ENCODE data around the gene ELFN2.

The ELFN2 gene

DNA sequence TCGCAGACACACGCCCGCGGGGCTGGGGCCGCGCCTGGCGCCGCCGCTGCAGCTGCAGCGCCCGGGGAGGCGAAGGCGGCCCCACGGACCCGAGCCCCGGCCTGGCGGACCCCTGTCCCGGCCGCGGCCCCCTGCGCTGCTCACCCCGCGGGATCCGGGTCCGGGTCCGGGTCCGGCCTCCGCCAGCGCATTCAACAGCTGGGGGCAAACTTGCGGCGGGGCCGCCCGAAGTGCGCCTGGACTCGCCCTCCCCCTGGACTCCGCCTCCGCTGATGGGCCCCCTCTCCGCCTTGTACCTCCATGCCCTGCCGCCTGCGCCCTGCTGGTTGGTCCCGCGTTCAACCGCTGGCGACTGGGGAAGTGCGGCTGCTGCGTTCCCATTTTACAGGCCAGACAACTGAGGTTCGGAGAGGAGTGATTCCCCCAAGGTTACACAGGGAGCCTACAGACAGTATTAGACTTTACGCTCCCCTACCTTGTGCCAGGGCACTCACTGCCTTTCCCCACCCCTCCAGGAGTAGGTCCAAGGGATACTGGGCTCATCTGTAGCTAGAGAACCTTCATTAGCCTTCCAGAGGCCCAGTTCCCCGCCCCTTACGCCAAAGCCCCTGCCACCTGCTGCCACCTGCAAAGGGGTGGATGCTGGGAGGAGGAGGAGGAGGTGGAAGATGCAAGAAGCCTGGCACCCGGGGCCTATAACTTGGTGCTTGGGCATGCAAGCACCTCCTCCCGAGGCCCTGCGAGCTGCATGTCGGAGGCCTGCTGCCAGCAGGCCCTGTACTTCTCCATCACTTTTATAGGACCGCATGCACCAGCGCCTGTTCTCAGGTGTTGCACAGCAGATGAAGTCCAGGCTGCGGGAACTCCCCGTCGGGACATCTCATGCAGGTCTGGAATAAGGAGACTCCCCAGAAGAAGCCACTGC, 694 bp upstream of the ELFN2 start:
- DNase-seq (ENCODE audit: low read depth) = no peak

DNA sequence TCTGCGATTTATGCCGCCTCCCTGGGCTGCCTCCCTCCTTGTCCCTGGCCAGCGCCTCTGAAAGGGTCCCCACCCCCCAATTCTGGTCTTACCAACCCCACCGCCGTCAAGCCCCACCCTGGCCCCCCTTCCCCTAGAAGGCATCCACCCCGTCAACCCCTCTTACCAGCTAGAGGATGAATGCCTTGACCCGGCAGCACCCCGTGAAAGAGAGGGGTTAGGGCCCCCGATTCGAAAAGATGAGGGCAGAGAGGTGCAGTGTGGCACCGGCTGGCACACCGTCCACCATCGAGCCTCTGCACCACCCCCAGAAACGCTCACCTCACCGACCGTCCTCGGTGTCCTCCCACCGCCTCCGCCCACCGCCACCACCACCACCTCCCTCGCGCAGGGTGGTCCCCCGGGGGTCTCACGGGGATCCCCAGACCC, 559 bp downstream of the ELFN2 start:
- no peak for DNase-seq (ENCODE audit: low read depth)

DNA sequence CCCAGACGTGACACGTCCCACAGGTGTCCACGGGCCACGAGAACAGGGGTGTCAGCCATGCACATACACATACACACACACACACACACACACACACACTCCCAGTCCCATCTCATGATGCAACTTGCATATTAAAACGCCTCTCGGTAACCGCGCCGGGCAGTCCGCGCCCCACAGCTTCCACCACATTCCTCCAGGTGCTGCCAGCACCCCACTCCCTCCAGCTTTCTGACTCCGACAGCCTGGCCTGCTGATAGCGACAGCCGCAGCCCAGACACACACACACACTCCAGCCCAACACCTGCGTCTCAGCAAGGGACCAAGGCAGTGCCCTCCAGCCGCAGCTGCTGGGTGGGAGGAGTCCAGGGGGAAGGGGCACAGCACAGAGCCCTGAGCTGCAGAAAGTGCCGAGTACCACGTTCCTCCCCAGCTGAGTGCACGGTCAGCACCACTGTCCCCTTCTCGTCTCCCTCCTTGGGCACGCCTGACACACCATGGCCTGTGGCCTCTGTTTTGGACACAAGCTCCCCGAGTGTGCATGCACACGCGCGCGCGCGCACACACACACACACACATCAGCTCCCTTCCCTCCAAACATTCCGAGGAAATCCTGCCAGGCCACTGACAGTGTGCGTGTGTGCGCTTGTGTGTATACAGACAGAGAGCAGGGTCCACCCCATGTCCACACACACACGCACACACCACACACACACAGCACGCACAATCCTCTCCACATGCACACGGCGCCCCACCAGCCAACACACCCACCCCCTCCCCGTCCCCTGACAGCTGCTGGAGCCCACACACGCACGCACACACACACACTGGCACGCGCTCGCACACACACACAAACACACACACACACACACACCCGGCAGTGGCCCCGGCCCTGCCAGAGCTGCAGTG, 1.2 kb downstream of the ELFN2 start:
- DNase-seq (ENCODE audit: low read depth) = no peak

DNA sequence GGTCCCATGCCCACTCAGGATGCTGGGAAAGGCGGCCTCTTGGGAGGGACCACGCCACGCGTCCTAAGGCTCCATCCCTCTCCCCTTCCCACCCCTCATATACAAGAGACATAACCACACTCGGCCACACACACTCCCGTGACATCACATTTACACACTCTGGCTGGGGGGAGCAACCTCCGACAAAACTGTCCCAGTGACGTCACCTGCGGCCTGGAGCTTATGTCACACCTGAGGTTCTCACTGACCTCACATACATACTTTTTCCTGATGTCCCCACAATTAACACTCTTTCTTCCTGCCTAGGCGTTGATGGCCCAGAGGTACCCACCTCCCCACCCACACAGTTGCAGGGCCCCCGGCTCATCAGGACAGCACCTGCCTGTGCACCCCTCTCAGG, 1.9 kb downstream of the ELFN2 start:
- no peak for DNase-seq (ENCODE audit: low read depth)

DNA sequence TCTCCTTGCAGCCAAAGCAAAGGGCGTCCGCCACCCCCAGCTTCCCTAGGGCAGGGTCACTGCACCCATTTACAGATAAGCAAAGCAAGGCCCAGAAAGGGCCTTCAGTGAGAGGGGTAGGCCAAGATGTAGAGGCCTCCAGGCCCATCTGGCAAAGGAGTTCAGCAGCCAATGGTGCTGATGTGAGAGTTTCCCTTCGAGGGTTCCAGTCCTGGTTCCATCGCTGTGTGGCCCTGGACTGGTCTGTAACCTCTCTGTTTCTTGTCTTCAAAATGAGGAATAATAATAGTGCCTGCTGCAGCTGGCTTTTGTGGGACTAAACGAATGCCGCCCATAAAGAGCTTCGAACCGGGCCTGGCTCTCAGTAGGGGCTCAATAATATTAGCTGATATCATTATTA, 4.0 kb downstream of the ELFN2 start:
- no peak for DNase-seq (ENCODE audit: low read depth)

DNA sequence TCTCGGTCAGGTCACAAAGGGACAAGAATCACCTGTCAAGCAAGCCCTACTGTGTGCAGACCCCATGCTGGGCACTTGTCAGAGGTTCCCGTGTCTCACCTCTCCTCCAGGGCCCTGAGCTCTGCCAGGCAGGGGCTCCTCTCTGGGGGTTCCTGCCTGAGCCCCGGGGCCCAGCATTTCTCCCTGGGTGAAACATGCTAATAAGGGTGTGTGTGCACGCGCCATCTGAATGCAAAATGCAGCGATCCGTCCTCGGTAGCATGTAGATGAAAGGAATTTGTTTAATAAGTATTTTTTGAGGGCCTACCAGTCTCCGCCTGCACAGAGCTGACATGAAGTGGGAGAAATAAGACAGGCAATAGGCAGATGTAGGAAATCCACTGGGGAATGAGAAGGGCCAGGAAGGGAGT, 5.8 kb downstream of the ELFN2 start:
- no peak for DNase-seq (ENCODE audit: low read depth)

DNA sequence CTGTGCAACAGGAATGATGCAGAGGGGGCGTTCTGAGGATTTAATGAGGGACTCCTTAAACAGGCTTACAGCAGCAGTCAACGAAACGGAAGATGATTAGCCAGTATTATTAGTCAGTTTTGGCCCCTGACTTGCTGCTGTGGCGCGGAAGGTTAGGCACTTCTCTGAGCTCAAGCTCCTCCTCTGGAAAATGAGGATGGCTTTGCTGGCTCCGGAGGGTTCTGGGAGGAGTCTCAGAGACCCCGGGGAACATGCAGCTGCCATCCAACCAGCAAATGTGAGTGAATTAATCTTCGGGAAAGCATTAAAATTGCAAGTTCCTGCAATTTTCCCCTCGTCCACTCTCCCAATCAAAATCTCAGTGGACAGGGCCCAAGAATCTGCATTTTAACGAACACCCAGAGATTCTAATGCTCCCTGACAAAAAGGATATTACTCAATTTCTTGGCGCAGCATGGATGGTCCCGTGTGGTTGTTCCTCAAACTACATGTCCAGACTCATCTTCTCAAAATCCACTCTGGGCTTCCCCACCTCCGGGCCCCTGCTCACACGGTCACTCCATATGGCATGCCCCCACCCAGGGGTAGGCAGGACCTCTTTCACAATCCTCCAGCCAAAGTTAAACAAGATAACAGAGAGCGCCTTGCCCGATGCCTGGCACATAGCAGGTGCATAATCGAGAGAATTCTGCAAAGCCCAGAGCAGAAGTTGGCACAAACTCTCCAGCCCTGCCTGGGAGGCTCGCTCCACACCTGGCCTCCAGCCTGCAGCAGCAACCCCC, 6.4 kb downstream of the ELFN2 start:
- no peak for DNase-seq (ENCODE audit: low read depth)

DNA sequence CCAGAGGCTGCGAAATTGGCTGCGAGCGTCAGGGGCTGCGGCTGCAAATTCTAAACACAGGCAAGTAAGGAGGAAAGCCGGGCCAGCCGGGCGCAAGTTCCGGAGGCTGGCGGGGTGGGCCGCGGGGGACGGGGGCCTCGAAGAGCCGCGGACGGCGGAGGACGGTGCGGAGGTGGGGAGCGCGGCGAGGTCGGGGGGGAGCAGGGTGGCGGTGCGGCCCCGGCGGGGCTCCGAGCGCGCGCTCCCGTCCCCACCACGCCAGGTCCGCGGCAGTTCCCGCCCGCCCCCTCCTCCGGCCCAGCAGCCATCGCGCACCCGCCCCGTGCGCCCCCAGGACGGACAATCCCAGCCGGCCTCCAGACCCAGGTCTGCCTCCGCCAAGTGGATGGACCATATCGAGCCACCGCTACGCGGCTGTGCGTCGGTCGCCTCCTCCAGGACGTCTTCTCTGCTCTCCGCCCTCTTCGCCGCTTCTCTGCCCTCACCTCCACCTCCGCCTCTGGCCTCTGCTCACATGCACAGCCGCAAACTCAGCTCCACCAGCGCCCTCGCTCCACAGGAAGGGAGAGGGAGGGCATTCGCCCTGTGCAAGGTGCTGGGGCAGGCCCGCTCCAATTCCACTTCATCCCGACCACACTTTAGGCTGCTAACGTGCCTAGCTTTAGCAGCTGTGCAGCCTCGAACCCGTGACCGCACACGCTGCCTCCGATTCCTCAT, 7.2 kb downstream of the ELFN2 start:
- no peak for DNase-seq (ENCODE audit: low read depth)

DNA sequence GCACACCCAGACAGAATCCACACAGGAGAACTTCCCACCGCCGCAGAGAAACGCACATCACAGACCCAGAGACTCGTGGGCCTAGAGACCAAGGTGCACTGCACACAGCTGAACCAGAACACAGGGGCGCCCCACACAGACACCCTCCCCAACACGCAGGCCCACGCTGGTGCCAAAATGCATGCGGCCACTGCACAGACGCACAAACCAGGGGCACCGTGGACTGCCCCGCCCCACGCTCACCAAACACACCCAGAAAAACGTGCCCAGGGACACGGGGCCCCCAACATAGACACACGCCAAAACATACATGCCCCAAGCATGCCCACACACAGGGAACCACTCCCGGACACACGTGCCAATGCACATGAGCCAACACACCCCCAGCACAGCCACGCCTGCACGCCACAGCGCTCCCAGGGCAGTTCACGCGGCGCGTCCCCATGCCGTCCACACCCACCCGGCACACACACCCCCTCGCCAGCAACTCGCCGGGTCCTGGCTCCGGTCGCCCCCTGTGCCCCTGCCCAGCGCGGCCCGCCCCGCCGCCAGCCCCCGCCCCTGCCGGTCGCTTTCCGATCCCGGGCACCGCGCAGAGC, 7.8 kb downstream of the ELFN2 start:
- no peak for DNase-seq (ENCODE audit: low read depth)

DNA sequence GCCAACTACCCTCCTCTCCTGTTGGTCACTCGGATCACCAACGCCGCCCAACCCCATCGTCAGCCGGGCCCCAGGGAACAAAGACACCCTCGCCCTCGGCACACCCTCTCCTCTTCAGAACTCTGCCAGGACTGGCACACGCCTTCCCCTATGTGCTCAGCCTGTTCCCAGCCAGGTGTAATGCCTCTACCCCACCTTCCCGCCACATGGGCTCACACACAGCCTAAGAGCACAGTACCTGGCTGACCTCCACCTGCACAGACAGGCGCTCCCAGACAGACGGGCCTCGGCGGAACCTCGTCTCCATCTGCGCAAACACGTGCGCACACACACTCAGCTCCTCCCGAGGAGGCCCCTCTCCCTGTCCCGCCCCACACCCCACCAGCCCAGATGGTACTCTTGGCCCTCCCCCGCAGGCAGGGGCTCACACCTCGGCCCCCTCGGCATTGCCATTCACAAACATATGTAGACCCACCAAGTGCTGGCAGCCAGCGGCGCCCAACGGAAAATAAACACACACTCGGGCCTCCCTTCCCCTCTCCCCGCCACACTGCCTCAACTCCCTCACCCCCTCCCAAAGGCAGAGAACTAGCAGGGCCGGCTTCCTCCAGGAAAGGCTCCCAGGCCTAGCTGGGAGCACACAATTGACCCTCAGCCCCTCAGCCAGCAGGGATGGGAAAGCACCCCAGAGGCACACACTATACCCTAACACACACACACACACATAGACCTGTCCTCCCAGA, 8.5 kb downstream of the ELFN2 start:
- no peak for DNase-seq (ENCODE audit: low read depth)

DNA sequence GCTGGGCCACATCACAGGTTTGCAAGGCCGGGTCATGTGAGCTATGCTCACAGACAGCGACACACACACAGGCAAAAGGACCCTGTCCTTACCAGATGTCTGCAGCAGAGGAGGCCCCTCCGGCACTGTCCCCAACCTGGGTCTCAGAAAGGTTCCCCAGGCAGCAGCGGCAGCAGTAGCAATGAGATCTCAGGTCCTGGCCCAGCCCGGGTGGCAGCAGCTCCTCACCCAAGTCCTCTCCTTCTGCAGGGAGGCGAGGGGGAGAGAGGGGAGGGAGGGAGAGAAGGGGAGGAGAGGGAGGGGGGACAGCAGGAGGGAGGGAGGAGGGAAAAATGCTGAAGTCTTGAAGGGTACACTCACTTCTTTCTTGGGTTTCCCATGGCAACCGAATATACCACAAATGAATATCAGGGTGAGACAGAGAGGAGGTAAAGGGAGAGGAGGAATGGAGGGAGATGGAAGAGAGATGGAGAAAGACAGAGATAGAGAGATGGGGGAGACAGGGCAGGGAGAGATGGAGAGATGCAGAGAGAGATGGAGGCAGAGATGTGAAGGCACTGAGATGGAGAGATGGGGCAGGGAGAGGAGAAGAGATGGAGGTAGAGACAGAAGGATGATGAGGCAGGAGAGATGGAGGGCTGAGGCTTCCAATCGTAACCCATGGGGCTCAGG, 9.5 kb downstream of the ELFN2 start:
- DNase-seq (ENCODE audit: low read depth) = no peak

DNA sequence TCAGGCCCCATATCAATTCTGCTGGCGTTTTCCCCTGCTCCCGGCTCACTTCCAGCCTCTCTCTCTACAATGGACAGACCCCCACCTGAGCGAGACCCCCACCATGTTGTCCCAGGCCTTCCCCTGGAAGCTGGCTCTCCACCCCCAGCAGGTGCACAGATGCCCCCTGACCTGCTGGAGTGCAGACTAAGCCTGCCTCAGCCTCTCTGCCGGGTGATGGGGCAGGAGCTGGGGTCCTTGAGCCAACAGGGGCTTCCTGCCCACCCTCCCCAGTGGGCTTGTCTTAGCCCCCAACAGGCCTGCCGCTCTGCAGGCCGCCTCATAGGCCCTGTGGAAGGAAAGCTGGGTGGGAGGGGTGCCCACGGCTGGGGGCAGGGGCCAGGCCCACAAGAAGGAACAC, 10.0 kb downstream of the ELFN2 start:
- DNase-seq (ENCODE audit: low read depth) = no peak

DNA sequence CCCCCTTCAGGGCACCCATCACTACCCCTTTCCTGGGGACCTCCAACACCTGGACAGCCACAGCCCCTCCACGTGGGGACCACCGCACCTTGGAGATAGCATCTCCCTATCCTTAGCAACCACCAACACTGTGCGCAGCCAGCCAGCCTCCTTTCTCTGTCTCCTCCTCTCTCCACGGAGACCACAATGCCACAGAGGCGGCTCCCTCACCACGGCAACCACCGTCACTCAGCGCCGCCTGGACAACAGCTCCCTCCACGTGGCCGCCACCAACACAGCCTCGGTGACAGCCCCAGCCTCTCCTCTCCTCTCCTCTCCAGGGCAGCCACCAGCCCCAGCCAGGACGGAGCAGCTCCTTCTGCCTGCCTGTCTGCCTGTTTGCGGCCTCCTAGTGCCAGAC, 10.5 kb downstream of the ELFN2 start:
- no peak for DNase-seq (ENCODE audit: low read depth)

DNA sequence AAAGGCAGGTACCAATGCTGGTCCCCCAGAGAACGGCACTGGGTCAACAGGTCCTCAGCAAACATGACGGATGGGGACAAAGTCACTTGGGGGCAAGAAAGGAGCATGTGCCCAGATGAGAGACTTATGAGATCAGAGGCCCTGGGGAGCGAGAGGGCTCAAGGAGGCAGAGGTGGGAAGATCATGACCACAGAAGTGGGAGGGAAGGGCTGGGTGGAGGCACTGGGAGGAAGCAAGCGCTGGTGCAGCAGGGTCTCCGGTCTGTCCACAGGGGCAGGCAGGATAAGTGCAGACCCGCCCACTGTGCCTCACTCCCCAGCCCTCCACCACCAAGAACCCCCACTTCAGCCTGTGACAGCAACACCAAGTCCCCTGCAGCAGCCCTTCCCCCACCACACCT, 10.9 kb downstream of the ELFN2 start:
- DNase-seq (ENCODE audit: low read depth) = no peak

DNA sequence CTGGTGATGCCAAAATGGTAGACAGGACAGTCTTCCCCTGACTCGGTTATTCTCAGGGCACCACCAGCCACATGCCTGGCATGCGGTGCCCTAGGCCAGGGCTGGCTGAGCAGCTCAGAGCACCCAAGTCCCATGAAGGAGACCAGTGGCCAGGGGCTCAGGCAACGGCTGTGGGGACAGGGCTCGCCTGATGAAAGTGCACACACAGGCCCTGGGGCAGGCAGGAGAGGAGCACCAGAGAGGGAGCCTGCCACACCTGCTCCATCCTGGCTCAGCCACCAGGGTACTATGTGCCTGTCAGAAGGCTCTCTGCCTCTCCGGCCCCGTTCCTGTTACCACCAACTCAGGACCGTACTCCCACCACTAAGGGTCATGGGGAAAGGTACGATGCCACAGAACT, 12.1 kb downstream of the ELFN2 start:
- no peak for DNase-seq (ENCODE audit: low read depth)

DNA sequence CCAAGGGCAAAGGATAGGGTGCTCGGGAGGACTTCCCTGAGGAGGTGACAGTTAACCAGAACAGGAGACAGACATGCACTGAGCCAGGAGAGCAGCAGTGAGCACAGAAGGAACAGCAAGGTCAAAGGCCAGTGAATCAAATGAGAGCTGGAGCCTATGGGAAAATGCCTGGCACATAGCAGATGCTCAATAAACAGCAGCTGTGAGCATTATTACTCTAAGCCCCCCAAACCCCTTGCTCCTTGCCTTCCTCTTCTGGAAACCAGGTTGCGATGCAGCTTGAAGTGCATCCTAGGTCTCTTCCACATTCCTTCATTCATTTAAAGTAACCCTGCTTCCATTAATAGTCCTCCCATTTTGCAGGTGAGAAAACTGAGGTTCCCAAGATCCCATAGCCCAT, 13.0 kb downstream of the ELFN2 start:
- no peak for DNase-seq (ENCODE audit: low read depth)

DNA sequence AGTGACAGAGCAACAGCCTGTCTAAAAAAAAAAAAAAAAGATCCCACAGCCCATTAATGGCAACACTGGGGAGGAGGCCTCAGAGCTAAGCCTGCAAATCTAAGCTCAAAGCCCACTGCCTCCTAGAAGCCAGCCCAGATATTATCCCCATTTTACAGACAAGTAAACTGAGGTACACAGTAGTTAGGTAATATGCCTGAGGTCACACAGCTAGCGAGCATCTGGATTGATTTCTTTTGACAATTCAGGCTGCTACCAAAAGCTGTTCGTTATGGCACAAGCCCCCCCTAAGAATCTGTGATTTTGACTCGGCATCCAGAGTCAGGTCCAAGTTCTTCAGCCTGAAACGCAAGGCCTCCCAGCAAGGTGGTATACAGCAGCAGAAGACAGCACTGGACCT, 13.7 kb downstream of the ELFN2 start:
- DNase-seq (ENCODE audit: low read depth) = no peak

DNA sequence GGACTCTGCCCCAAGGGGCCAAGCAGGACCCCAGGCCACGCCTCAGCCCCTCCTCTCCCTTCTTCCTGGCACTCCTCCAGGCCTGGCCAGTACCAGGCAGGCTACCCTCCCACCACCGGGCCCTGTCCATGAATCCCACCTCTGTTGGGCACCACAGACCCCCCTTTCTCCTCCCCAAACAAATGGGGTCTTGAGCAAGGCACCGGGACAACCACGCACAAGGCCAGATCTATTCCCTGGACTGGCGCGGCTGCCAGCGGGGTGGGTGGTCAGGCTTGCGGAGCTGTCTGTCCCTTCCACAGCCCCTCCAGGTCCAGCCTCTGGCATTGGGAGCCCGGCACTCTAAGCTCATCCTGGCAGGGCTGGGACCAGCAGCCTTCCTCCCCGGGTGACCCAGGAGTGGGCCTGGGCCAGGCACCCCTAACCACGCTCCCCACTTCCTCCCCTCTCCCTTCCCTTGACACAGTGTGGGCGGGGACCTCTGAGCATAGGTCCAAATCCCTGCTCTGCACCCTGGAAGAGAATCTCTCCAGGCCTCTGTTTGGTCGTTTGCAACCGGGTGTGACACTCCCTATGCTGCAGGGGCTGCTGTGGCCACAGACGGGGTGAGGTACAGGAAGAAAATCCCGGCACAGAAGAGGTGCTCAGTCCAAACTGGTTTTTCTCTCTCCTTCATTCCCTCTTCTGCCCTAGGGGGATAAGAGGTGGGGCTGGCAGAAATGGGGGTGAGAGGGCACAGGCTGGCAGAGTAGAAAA, 14.6 kb downstream of the ELFN2 start:
- DNase-seq (ENCODE audit: low read depth) = no peak

DNA sequence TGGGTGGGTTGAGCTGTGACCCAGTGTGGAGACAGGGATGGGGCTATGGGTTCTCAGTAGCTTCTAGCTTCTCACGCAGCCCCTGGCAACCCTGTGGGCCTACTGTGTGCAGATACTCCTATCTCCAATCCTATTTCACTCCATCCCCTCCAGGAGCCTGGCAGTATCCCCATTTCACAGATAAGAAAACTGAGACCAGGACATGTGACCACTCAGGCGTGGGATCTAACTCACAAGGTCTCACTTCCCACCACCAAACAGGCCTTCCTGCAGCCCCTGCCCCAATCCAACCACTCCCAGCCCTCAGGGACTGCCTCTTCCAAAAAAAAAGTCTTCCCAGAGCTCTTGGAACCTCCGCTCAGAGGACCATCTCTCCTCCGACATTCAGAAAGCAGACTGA, 15.6 kb downstream of the ELFN2 start:
- no peak for DNase-seq (ENCODE audit: low read depth)

Measured in fibroblast of the conjunctiva (primary cell).